HCT116 (cell line): ENCODE results near the gene F10. TPM values are rescaled to one million over a fixed set of nuclear protein-coding genes. Genes with fewer than 3 reads are reported as not detected.

Source experiments
- ATAC-seq: fragments of 200-7000 bp; cut with Tn5 transposase; 2 replicates; pipeline ENCODE4 v1.9.1; 2020; ENCODE audit warnings: mild to moderate bottlenecking, moderate library complexity
- BruUV-seq: library from RNA; stranded (reverse); fragments of 400-500 nt; replicated peaks from 2 replicates; lab custom pipeline; 2021; lab: Mats Ljungman, UMichigan
- CTCF ChIA-PET: fragments of 300-600 bp; sonication (Branson Sonifier 250); formaldehyde crosslinking; loops from one replicate; lab custom pipeline; 2021; ENCODE audit warnings: antibody characterized with exemption; lab: Charles Lee
- POLR2A ChIA-PET: fragments of 300-600, 350-600 bp; sonication (Branson Sonifier 250); formaldehyde crosslinking; loops from one replicate; lab custom pipeline; 2021; ENCODE audit warnings: antibody characterized with exemption; lab: Charles Lee
- RAD21 ChIA-PET, 2 experiments: fragments of 300-600 bp; sonication (Branson Sonifier 250); formaldehyde crosslinking; loops; one replicate each; lab custom pipeline; 2023; ENCODE audit warnings: low total read pairs in 2 of 2; ENCODE audit not compliant: uncharacterized antibody in 2 of 2, unreplicated experiment in 2 of 2, low non-redundant PET in 1 of 2; lab: Charles Lee
- DNase-seq: peaks from one replicate; pipeline ENCODE4 v3.0.0-alpha.2; 2010; ENCODE audit warnings: low read depth, low spot score
- H2AFZ ChIP-seq: fragments of 200-600 bp; shearing (Covaris generic), sonication (generic); 2 replicates; pipeline ENCODE4 v1.6.1; 2017; ENCODE audit warnings: low read depth, mixed run types, mixed read lengths, antibody characterized with exemption, low read length; ENCODE audit not compliant: poor library complexity, severe bottlenecking
- H3K27ac ChIP-seq: 2 replicates; pipeline ENCODE4 v1.5.1; 2012; ENCODE audit warnings: low read depth, low read length
- H3K27me3 ChIP-seq: fragments of 200-600 bp; sonication (generic); 2 replicates; pipeline ENCODE4 v1.6.1; 2016; ENCODE audit warnings: mixed run types, low read length, mixed read lengths; ENCODE audit not compliant: insufficient read depth
- H3K36me3 ChIP-seq, 2 experiments: fragments of 200-500 bp in 1 of 2; fragments of 200-600 bp in 1 of 2; sonication (Bioruptor generic) in 1 of 2; sonication (generic) in 1 of 2; 2 replicates each; pipeline versions ENCODE4 v1.5.1 to v1.6.1; 2014 to 2016; ENCODE audit warnings: low read length in 2 of 2, inconsistent platforms in 1 of 2, mixed read lengths in 1 of 2, mixed run types in 1 of 2; ENCODE audit not compliant: insufficient read depth in 2 of 2, control insufficient read depth in 1 of 2
- H3K4me1 ChIP-seq, 2 experiments: fragments of 200-600 bp in 1 of 2; sonication (generic) in 1 of 2; 2 replicates each; pipeline versions ENCODE4 v1.5.1 to v1.6.1; 2012 to 2017; ENCODE audit warnings: low read length in 2 of 2, inconsistent platforms in 1 of 2, mild to moderate bottlenecking in 1 of 2, mixed read lengths in 1 of 2, mixed run types in 1 of 2, moderate library complexity in 1 of 2; ENCODE audit not compliant: insufficient read depth in 2 of 2, control insufficient read depth in 1 of 2
- H3K4me2 ChIP-seq: fragments of 200-600 bp; sonication (generic); 2 replicates; pipeline ENCODE4 v1.6.1; 2017; ENCODE audit warnings: mixed run types, low read length, mixed read lengths
- H3K4me3 ChIP-seq, 2 experiments: fragments of 200-600 bp in 1 of 2; sonication (generic) in 1 of 2; replicated peaks in 1 of 2; 2 replicates each; pipeline ENCODE4 v1.5.1; 2011 to 2016; ENCODE audit warnings: low read length in 2 of 2, control low read depth in 1 of 2, low read depth in 1 of 2, mild to moderate bottlenecking in 1 of 2, mixed read lengths in 1 of 2, mixed run types in 1 of 2
- H3K79me2 ChIP-seq: fragments of 200-600 bp; sonication (generic); 2 replicates; pipeline ENCODE4 v1.6.1; 2017; ENCODE audit warnings: mild to moderate bottlenecking, mixed run types, low read length, moderate library complexity, mixed read lengths; ENCODE audit not compliant: insufficient read depth
- H3K9ac ChIP-seq: fragments of 200-600 bp; sonication (generic); 2 replicates; pipeline ENCODE4 v1.6.1; 2016; ENCODE audit warnings: low read length, mixed read lengths
- H3K9me2 ChIP-seq: fragments of 200-600 bp; sonication (generic), shearing (Covaris generic); 2 replicates; pipeline ENCODE4 v1.6.1; 2017; ENCODE audit warnings: mixed run types, mild to moderate bottlenecking, moderate library complexity; ENCODE audit not compliant: insufficient read depth
- H3K9me3 ChIP-seq, 2 experiments: fragments of 200-500 bp in 1 of 2; fragments of 200-600 bp in 1 of 2; sonication (Bioruptor generic) in 1 of 2; sonication (generic) in 1 of 2; 2 replicates each; pipeline ENCODE4 v1.6.1; 2014 to 2017; ENCODE audit warnings: low read length in 2 of 2, mixed read lengths in 2 of 2, inconsistent platforms in 1 of 2, low read depth in 1 of 2, mild to moderate bottlenecking in 1 of 2, mixed run types in 1 of 2, moderate library complexity in 1 of 2; ENCODE audit not compliant: control insufficient read depth in 1 of 2, insufficient read depth in 1 of 2
- H4K20me1 ChIP-seq: fragments of 200-600 bp; sonication (generic), shearing (Covaris generic); 2 replicates; pipeline ENCODE4 v1.6.1; 2017; ENCODE audit warnings: mixed run types, mild to moderate bottlenecking, moderate library complexity; ENCODE audit not compliant: insufficient read depth
- ATF3 ChIP-seq: IDR thresholded peaks from 2 replicates; pipeline ENCODE4 v1.6.1; 2012
- CTCF ChIP-seq, 3 experiments: fragments of 200-600 bp in 1 of 3; sonication (generic) in 1 of 3; IDR thresholded peaks in 2 of 3; conservative IDR thresholded peaks in 1 of 3; 2 replicates each; pipeline ENCODE4 v1.5.1; 2012 to 2017; ENCODE audit warnings: low read depth in 2 of 3, low read length in 2 of 3, antibody characterized with exemption in 1 of 3, borderline replicate concordance in 1 of 3, control low read depth in 1 of 3, mild to moderate bottlenecking in 1 of 3, mixed read lengths in 1 of 3, mixed run types in 1 of 3, moderate library complexity in 1 of 3; ENCODE audit not compliant: insufficient read depth in 1 of 3
- EGR1 ChIP-seq: IDR thresholded peaks from 2 replicates; pipeline ENCODE4 v1.6.1; 2012; ENCODE audit warnings: low read depth
- ELF1 ChIP-seq: IDR thresholded peaks from 2 replicates; pipeline ENCODE4 v1.6.1; 2012; ENCODE audit warnings: low read depth, borderline replicate concordance
- EZH2 ChIP-seq: fragments of 200-600 bp; sonication (generic); IDR thresholded peaks from 2 replicates; pipeline ENCODE4 v1.6.1; 2017; ENCODE audit warnings: antibody characterized with exemption, mixed run types
- FOSL1 ChIP-seq: IDR thresholded peaks from 2 replicates; pipeline ENCODE4 v1.6.1; 2012; ENCODE audit warnings: low read depth
- MAX ChIP-seq: IDR thresholded peaks from 2 replicates; pipeline ENCODE4 v1.6.1; 2012
- POLR2AphosphoS5 ChIP-seq: IDR thresholded peaks from 2 replicates; pipeline ENCODE4 v1.6.1; 2011; ENCODE audit warnings: mild to moderate bottlenecking, low read depth, low read length, moderate library complexity
- RAD21 ChIP-seq: IDR thresholded peaks from 2 replicates; pipeline ENCODE4 v1.6.1; 2012; ENCODE audit warnings: low read depth, mild to moderate bottlenecking
- REST ChIP-seq: IDR thresholded peaks from 2 replicates; pipeline ENCODE4 v1.6.1; 2012; ENCODE audit warnings: low read depth
- SIN3A ChIP-seq: IDR thresholded peaks from 2 replicates; pipeline ENCODE4 v1.6.1; 2012; ENCODE audit warnings: low read depth
- SP1 ChIP-seq: IDR thresholded peaks from 2 replicates; pipeline ENCODE4 v1.6.1; 2012; ENCODE audit warnings: low read depth
- SRF ChIP-seq: IDR thresholded peaks from 2 replicates; pipeline ENCODE4 v1.6.1; 2012; ENCODE audit warnings: low read depth
- TCF7L2 ChIP-seq: IDR thresholded peaks from 2 replicates; pipeline ENCODE4 v1.7.0; 2011; ENCODE audit warnings: borderline replicate concordance, inconsistent platforms; ENCODE audit not compliant: insufficient read depth, insufficient read length; ENCODE audit errors: extremely low read depth
- YY1 ChIP-seq: IDR thresholded peaks from 2 replicates; pipeline ENCODE4 v1.6.1; 2011; ENCODE audit warnings: low read length, low read depth, moderate library complexity, mild to moderate bottlenecking; ENCODE audit not compliant: insufficient replicate concordance; ENCODE audit errors: extremely low read depth
- ZBTB33 ChIP-seq: IDR thresholded peaks from 2 replicates; pipeline ENCODE4 v1.6.1; 2011; ENCODE audit warnings: mild to moderate bottlenecking, low read length, moderate library complexity; ENCODE audit not compliant: insufficient replicate concordance; ENCODE audit errors: extremely low read depth
- ZNF274 ChIP-seq: fragments of 200-500 bp; sonication (Bioruptor generic); IDR thresholded peaks from 2 replicates; pipeline ENCODE4 v1.6.1; 2014; ENCODE audit warnings: mild to moderate bottlenecking, low read depth, low read length, inconsistent platforms
- intact Hi-C: fragments of 100-400 bp; cut with micrococcal nuclease; formaldehyde crosslinking; loops from 2 replicates; pipeline ENCODE4 v1.10.0; 2022
- total RNA-seq: library from RNA; stranded (reverse); gene quantifications from one replicate; pipeline ENCODE4 v1.2.1, GENCODE V29; 2021; ENCODE audit not compliant: unreplicated experiment

Gene F10
- total RNA-seq, 1 experiment from 2014 or later: 4.0 TPM

GRCh38 chr13:113142876-113143275 is 20.3 kb downstream of the F10 start:
- RAD21 ChIA-PET: no interaction called here
- CTCF ChIA-PET: no interaction called here
- Histone ChIP-seq H3K4me2 (no peak overlapping the region), H3K27ac (no peak overlapping the region), H3K4me1 (no peaks in the 10 kb centered on the region), H3K9me3 (no peaks in the 10 kb centered on the region), H3K4me3 (no peak overlapping the region), H2AFZ (no peak overlapping the region), H3K36me3 (no peaks in the 10 kb centered on the region), H3K79me2 (no peaks in the 10 kb centered on the region), H3K9ac (no peak overlapping the region), H4K20me1 (no peaks in the 10 kb centered on the region), H3K9me2 (no peaks in the 10 kb centered on the region), H3K27me3 (no peaks in the 10 kb centered on the region)
- DNase-seq (no peak), ATAC-seq (no peak)
- intact Hi-C loops: no loop called here
- POLR2A ChIA-PET: no interaction called here
- no TSS peak for BruUV-seq
- TF ChIP-seq EGR1 (no peak), ATF3 (no peak), YY1 (no peak), SIN3A (no peak), ZBTB33 (no peak), FOSL1 (no peak), RAD21 (no peak), POLR2AphosphoS5 (no peak), EZH2 (no peak), CTCF (IDR thresholded peaks at IDR 0.05 in 2 of 3, conservative IDR thresholded peaks at IDR 0.05 in 1 of 3; ENCODE audit: borderline replicate concordance in 1 of 3, insufficient read depth in 1 of 3, low read depth in 2 of 3, low read length in 2 of 3) (no peak), SP1 (no peak), MAX (no peak), TCF7L2 (no peak), ELF1 (no peak), REST (no peak), SRF (no peak), ZNF274 (no peak)
